CD1c-positive myeloid dendritic cell (primary cell): ENCODE results near the gene CFAP97.

Source experiments
- DNase-seq: peaks from one replicate; pipeline ENCODE4 v3.0.0-alpha.2; 2016; ENCODE audit errors: extremely low spot score

CFAP97 gene

GRCh38 chr4:185109736-185110135, 94.1 kb downstream of the CFAP97 start:
- no peak for DNase-seq
